NCI-H460 (cell line): ENCODE data around the gene GNE. TPM values are rescaled to one million over a fixed set of nuclear protein-coding genes. Genes with fewer than 3 reads are reported as not detected.
"Not testable (repeated sequence)": the region's sequence is repeated elsewhere in the genome, so short reads cannot be mapped to it uniquely, and the experiment has no call there.

Experiments
- DNase-seq: peaks from one replicate; pipeline ENCODE4 v3.0.0-alpha.2; 2016; ENCODE audit warnings: low read depth; ENCODE audit errors: extremely low read depth
- total RNA-seq: library from RNA; depleted of rRNA; stranded (reverse); fragments of >200 nt; shearing (Covaris generic); gene quantifications from 2 replicates; pipeline ENCODE4 v1.2.3, GENCODE V29; 2014

The GNE gene
- total RNA-seq, 1 experiment from 2014 or later, result 22.0 TPM

DNA sequence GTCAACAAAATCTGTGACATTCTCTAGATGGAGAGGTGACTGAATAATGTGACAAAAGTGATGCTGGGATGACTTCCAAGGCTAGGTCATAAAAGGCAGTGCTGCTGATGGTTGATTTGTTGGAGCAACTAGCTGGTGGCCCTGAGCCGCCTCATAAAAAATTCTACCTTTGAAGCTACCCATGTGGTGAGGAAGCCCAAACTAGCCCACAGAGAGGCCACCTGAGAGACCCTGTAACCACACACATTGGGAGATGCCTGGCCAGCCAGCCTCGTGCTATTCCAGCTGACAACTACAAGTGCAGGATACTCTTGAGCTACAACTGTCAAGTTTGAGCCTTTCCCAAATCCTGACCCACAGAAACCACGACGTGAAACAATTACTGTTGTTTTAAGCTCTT, 44.9 kb downstream of the GNE start:
- DNase-seq, result no peak

DNA sequence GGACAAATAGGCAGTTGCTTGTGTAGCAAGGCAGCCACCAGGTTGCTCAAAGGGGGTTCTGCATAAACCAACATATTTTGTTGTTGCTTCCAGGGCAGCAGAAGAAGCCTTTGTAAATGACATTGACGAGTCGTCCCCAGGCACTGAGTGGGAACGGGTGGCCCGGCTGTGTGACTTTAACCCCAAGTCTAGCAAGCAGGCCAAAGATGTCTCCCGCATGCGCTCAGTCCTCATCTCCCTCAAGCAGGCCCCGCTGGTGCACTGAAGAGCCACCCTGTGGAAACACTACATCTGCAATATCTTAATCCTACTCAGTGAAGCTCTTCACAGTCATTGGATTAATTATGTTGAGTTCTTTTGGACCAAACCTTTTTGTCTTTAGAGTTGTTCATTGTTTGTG, 46.7 kb downstream of the GNE start:
- DNase-seq, result no peak

DNA sequence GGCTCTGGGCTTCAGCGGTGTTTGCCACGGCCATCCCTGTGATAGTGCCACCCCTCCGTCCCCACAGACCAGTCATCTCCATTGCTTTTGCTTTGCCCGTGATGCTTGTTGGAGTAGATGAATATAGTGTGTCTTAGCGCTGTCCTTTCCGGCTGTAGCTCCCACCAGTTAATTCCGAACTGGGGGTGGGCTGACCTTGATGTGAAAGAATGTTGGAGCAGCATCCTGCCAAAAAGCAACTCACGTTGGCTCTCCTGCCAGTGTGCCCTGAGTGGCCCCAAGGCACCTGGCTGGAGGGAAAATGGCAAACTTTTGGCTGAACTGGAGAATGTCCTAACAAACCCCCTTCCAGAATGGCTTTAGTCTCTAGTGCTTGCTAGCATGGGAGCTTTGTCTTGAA, 47.5 kb downstream of the GNE start:
- no peak for DNase-seq

DNA sequence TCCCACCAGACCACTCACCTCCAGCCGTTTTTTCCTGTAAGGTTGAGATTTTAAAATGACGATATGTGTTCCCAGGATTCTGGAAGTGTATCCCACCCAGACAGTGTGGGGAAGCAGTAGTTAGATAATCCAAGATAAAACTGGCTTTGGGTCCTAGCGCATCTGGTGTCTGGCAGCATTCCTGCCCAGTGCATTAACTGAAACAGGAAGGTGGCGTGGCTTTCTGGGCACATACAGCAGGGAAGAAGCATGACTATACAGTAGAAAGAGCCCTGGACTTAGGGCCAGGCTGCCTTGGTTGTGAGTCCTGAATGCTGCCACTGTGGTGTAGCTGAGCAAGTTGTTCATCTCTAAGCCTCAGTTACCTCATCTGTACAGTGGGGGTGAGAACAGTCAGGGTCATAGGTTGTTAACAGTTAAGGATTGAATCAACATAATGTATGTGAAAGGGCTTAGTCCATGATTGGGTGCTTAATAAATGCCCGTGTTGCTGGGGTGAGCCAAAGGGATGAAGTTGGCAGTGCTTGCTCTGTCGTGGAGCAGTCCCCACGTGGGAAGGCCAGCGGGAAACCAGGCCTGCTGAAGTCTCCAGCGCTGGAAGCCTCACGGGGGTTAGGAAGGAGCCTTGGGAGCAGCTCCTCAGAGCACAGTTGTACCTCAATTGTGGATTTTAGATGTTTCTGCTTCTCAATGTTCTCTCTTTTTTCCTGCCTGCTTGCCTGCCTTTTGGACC, 49.6 kb downstream of the GNE start:
- DNase-seq, result no peak

DNA sequence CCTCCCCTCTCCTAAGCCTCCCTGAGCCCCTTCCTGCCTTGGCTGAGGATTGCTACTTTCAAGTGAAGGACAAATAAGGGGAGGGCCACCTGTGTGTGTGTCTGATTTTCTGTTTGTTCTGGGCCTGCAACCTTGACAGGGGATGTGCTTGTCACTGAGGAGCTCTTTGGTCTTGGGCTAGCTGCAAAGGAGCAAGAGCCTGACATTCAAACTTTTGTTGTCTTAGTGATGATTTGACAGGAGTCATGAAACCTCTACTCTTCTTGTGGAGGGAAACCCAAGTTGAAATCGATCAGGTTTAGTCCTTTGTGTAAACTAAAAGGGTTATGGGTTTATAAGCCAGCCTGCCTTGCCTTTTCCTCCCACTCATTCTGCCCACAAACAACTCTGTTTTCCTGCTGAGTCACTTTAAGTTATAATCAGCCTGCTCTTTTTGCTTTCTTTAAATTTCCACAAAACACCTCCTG, 50.7 kb downstream of the GNE start:
- DNase-seq, result no peak

DNA sequence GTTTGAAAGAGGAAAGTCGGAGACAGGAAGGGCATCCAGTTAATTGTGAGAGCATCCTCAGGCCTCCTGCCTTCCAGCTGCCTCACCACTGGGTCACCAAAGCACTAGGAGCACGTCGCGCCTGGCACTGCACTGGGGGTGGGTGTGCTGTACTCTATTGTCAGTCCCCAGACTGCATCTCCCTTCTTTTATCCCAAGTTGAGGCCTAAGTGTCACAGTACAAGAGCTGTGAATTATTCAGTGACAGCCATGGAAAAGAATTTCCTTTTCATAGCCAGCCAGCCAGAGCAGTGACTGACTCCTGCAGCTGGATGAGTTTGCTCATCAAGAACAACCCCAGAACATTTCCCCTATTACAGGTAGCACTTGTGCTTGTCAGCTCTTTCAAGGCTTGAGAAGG, 51.2 kb downstream of the GNE start:
- no peak for DNase-seq

DNA sequence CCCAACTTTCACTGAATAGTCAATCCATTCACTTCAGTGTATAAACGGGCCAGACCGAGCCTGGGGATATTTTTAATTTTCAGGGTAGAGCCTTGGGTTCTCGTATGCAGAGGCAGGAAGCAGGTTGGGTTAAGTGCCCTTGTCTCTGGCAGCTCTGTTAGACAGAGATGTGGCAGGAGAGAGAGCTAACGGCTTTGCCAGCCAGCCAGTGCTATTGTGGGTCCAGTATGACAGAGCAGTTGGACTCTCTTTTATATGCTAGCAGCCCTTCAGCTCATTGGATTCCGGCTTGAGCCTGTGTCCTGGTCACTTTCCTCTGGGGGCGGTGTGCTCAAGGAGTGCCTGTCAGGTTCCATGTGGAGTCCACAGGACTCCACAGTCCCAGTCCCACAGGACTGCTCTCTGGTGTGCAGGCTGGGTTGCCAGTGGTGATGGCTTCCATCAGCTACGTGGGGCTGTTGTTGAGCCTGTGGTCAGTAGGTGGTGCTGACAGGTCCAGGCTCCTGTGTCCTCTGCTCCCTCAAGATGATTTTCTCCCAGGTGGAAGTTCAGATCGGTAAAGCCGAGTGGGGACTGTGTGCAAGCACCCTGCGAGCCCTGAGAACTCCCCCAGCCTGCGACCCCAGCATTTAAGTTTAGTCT, 53.2 kb downstream of the GNE start:
- DNase-seq, result no peak

DNA sequence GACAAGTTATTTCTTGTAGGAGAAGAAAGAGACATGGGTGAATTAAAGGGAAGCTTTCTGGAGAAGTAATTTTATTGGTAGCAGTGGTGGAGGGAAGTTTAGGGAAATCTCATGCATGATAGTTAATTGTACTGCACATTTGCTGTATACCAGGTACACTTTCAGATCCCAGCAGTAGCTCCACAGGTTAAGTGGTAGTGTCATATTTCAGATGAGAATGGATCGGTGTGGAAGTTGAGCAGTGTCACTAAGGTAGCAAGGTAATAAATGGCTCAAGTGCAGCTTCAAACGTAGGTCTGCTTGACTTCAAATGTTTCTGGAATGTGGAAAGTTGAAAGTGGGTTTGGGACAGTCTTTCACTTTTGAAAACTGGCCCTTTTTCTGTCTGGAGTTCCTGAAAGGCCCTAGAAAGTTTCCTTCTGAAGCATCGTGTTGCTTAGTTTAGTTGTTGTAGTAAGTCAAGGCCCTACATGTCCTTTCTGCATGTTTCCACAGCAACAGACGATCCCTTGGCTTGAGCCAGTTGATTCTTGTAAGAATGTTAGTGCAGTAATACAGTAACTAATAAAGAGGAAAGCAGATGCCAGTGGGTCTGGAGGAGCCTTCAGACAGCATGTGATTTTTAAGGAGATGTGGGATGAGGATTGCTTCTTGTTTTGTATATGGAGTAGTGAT, 63.8 kb downstream of the GNE start:
- DNase-seq, result no peak

DNA sequence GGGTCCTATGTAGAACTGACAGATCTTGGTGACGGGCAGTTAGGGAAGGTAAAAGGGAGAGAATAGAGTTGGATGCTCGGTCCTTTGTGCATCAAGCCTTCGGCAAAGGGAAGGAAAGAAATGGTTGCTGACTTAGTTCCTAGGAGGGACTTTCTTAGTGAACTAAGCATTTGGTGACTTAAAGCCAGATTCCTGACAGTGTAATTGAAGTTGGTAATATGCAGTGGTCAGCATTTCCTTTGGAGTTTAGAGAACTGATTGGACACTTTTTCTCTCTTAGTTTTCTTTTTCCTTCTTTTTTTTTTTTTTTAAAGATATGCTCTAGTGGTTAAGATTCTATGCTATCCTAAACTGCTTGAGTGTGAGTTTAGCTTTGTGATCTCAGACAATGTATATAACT, 65.2 kb downstream of the GNE start:
- DNase-seq, result no peak

DNA sequence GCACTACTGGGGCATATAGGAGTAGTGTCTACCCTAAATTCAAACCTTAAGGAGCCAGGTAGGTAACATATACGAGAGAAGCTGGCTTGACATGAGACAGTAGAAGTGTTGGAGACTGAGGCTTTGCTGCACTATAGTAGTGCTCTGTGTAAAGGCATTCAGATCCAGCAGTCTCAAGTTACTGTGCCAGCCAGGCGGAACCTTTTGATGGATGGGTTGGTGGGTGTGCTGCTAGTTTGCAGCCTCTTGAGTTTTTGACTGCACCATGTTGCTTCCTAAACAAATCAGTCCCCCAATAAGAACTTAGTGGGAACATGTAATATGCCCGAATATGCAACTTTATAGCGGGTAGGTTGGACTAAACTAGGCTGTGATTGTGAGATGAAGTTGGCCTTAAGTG, 66.1 kb downstream of the GNE start:
- no peak for DNase-seq

DNA sequence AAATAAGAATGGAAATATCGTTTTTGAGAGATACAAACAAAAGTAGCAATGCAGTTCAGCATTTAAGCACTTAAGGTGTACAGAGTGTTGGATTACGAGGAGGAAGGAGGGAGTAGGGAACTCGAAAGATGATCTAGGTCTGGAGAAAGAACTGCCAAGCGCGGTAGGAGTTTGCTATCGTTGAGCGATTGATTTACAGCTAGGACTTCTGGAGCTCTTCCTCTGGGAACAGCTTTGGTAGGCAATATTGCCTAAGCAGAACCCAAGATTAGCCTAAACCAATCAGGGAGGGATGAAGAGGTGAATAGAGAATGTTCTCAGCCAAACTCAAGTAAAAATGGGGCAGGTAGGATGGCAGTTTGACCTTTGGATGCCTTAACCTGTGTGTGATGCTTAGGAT, 66.6 kb downstream of the GNE start:
- no peak for DNase-seq

DNA sequence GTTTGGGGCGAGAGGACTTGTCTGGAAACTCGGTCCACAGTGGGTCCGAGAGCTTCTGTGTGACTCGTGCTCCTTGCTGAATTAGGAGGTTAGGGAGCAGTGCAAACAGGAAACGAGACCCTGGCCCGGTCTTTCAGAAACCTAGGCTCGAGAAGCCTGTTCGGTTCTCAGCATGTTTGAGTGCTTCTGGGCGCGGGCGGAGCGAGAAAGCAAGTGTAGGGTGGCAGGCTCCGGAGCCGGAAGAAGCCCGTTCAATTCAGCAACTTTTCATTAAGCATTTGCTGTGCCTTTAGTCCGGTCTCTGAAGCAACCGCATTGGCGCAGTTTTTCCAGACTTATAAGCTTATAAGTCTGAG, 67.0 kb downstream of the GNE start:
- no peak for DNase-seq

DNA sequence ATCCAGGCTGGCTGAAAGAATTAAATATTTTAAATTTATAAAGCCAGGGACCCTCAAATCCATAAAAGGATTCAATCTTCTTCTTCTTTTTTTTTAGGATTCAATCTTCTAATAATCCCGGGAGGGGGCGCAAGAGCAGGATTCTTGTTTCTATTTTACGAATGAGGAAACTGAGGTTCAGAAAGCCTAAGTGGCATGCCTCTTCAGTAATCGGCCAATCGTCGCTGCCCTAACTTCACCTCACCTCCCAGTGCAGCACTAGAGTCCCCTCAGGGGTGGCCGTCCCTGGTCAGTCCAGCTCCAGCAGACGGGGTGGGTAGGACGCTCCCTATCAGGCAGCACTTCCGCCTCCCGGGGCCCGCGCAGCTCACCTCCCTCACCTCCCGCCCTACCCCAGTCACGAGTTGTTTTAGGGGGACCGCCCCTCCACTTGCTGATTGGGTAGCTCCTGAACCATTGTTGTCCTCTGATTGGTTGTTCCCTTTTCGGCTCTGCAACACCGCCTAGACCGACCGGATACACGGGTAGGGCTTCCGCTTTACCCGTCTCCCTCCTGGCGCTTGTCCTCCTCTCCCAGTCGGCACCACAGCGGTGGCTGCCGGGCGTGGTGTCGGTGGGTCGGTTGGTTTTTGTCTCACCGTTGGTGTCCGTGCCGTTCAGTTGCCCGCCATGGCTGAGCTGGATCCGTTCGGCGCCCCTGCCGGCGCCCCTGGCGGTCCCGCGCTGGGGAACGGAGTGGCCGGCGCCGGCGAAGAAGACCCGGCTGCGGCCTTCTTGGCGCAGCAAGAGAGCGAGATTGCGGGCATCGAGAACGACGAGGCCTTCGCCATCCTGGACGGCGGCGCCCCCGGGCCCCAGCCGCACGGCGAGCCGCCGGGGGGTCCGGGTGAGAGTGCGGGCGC, 67.6 kb downstream of the GNE start, which contains the start of gene CLTA:
CLTA (plus strand) TSS at position 534 of the 902 bp plus-strand sequence; CDS start at position 670, 136 bp downstream.
- DNase-seq, result peak; percentile 97

DNA sequence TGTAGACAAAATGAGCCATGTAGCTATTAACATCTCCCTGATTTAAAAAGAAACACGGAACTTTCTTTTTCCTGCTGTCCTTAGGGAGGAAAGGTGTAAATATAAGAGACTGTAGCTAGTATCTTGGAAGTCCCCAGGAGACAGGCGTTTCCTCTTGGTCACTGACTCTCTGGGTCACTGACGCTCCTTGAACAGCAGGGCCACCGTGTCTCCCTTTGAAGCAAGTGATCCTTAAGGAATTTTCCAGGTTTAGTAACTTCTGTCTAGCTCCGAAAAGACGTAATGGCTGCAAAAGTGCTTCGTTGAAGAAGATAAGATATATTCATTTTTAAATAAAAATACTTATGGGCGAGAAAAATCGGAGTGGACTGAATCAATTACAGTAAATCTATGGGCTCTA, 68.3 kb downstream of the GNE start:
- no peak for DNase-seq

DNA sequence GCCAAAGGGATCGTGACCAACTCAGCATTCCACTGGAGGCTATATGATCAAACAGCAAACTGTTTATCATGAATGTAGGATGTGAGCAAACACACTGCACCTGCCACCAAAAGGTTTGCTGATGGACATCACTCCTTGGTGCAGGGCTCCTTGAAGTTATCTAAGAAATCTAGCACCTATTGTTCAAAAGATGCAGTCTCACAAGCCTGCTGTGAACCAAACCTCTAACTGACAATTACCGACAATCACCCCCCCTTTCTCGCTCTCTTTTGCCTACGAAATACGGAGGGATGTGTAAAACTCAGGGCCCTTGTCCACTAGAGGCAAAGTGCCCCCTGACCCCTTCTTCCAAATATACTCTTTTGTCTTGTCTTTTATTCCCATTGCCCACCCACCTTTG, 70.0 kb downstream of the GNE start:
- no peak for DNase-seq

DNA sequence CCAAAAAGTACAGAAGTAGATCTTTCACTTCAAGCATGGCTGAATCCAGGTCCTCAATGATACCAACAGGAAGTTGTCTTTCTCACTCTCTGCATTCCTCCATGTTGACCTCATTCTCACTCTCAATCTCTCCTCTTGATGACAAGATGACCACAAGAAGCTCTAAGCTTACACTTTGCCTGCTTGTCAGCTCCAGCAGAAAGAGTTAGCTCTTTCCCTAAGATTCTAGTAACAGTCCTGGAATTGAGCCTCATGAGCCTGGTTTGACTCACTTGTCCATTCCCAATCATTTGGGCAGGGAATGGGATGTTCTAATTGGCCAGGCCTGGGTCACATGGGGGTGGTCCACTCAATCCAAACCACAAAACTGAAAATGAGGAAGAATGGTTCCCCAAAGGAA, 70.8 kb downstream of the GNE start:
- no peak for DNase-seq

DNA sequence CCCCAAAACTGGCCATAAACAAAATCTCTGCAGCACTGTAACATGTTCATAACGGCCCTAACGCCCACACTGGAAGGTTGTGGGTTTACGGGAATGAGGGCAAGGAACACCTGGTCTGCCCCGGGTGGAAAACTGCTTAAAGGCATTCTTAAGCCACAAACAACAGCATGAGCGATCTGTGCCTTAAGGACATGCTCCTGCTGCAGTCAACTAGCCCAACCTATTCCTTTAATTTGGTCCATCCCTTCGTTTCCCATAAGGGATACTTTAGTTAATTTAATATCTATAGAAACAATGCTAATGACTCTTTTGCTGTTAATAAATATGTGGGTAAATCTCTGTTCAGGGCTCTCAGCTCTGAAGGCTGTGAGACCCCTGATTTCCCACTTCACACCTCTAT, 78.0 kb downstream of the GNE start:
- DNase-seq, result not testable (repeated sequence)

DNA sequence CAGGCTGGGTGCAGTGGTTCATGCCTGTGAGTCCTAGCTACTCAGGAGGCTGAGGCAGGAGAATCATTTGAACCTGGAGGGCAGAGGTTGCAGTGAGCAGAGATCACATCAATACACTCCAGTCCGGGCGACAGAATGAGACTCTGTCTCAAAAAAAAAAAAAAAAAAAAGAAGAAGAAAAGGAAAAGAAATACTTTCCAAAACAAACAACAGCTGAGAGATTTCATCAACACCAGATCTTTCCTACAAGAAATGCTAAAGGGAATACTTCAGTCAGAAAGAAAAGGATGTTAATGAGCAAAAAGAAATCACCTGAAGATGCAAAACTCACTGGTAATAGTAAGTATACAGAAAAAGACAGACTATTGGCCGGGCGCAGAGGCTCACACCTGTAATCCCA, 80.7 kb downstream of the GNE start:
- no peak for DNase-seq

DNA sequence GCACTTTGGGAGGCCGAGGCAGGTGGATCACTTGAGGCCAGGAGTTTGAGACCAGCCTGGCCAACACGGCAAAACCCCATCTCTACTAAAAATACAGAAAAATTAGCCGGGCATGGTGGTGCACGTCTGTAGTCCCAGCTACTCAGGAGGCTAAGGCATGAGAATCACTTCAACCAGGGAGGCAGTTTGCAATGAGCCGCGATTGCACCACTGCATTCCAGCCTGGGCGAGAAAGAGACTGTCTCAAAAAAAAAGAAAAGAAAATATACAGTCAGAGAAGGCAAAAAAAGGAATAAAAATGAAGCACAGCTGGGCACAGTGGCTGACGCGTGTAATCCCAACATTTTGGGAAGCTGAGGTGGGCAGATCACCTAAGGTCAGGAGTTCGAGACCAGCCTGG, 81.8 kb downstream of the GNE start:
- not testable (repeated sequence) for DNase-seq

DNA sequence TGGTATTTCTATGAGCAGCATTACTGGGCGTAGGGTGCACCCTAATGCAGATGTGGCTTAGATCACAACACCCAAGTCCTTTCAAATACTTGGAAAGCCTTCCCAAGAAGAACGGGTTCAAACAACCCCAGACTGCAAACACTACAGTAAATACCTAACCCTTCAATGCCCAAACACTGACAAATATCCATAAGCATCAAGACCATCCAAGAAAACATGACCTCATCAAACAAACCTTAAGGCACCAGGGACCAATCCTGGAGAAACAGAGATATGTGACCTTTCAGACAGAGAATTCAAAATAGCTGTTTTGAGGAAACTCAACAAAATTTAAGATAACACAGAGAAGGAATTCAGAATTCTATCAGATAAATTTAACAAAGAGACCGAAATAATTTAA, 83.0 kb downstream of the GNE start:
- DNase-seq, result not testable (repeated sequence)

DNA sequence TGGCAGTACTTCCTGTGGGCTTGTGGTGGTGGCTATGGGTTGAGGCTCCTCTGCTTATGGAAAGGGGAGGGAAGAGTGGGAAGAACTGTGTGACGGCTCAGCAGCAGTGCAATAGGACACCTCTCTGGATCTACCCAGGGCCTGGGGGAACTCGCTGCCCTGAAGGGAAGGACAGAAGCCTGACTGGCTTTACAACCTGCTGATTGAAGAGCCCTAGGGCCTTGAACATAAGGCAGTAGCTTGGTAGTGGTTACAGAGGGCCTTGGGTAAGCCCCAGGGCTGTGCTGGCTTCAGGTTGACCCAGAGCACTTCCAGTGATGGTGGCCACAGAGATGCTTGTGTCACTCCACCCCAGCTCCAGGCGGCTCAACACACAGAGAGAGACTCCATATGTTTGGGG, 83.5 kb downstream of the GNE start:
- DNase-seq, result no peak
